Transverse colon (tissue), 4 donors: Measurements from ENCODE around the gene ANKRD34B. TPM values are rescaled to one million over a fixed set of nuclear protein-coding genes. Genes with fewer than 3 reads are reported as not detected.

Experiments used
- DNase-seq: peaks from one replicate; pipeline ENCODE4 v3.0.0-alpha.2; 2019
- H3K27ac ChIP-seq, 4 donors: fragments of 200-600 bp; sonication (generic); 2 replicates each; pipeline ENCODE4 v1.5.1; 2016 to 2018; ENCODE audit warnings: inconsistent platforms in 4 of 4
- H3K27me3 ChIP-seq: fragments of 200-600 bp; sonication (generic); 2 replicates; pipeline ENCODE4 v1.5.1; 2017; ENCODE audit warnings: inconsistent platforms
- H3K36me3 ChIP-seq, 4 donors: fragments of 200-600 bp; sonication (generic); 2 replicates each; pipeline ENCODE4 v1.5.1; 2017 to 2019; ENCODE audit warnings: inconsistent platforms in 4 of 4
- H3K4me1 ChIP-seq, 4 donors: fragments of 200-600 bp; sonication (generic); 2 replicates each; pipeline ENCODE4 v1.5.1; 2017 to 2020; ENCODE audit warnings: inconsistent platforms in 4 of 4
- H3K4me3 ChIP-seq, 4 donors: fragments of 200-600 bp; sonication (generic); 1 replicate in 1 of 4; 2 replicates in 3 of 4; pipeline versions ENCODE4 v1.5.1 to v1.6.1; 2017 to 2019; ENCODE audit warnings: inconsistent platforms in 4 of 4
- H3K9me3 ChIP-seq, 2 donors: fragments of 200-600 bp; sonication (generic); 2 replicates each; pipeline ENCODE4 v1.5.1; 2017 to 2019; ENCODE audit warnings: inconsistent platforms in 2 of 2
- CTCF ChIP-seq, 5 experiments: fragments of 200-600 bp in 3 of 5; fragments of 450-650 bp in 2 of 5; sonication (generic) in 3 of 5; IDR thresholded peaks; 1 replicate in 2 of 5; 2 replicates in 3 of 5; pipeline ENCODE4 v1.5.1; 2016 to 2017; ENCODE audit warnings: antibody characterized with exemption in 5 of 5, inconsistent platforms in 3 of 5, mild to moderate bottlenecking in 2 of 5, moderate library complexity in 1 of 5
- EP300 ChIP-seq: sonication (generic); formaldehyde crosslinking; IDR thresholded peaks from one replicate; pipeline ENCODE4 v1.6.1; 2017; ENCODE audit warnings: antibody characterized with exemption, low read depth
- POLR2A ChIP-seq: fragments of 450-650 bp; IDR thresholded peaks from one replicate; pipeline ENCODE4 v1.6.1; 2016; ENCODE audit warnings: antibody characterized with exemption, mild to moderate bottlenecking, moderate library complexity
- POLR2AphosphoS5 ChIP-seq, 3 donors: sonication (generic); formaldehyde crosslinking; IDR thresholded peaks; one replicate each; pipeline ENCODE4 v1.6.1; 2016; ENCODE audit warnings: antibody characterized with exemption in 3 of 3
- WGBS, 2 donors: methylation state at CpG; one replicate each; pipeline ENCODE4 v1.1.5; 2018; ENCODE audit warnings: low coverage in 1 of 2; 5-methylcytosine and 5-hydroxymethylcytosine counted together
- in situ Hi-C, 4 donors: fragments of 200-750 bp; cut with MboI; loops; one replicate each; pipeline versions ENCODE4 v1.15.0 to v1.15.1; 2017; ENCODE audit warnings: low sequenced_read_pairs in 3 of 4, low pct_ligation_motif_present in 1 of 4, low pct_unique_long_range_greater_than_20kb in 1 of 4
- intact Hi-C: fragments of 100-400 bp; cut with DNase I; formaldehyde crosslinking; loops from one replicate; pipeline ENCODE4 v1.15.1; 2023; ENCODE audit warnings: low total_unique reads
- total RNA-seq, 4 donors: library from RNA; depleted of rRNA; stranded (reverse); fragments of >200 nt; gene quantifications; one replicate each; pipeline ENCODE4 v1.1.0, GENCODE V29; 2016

The ANKRD34B gene
- total RNA-seq, 4 donors from 2014 or later = not detected

DNA sequence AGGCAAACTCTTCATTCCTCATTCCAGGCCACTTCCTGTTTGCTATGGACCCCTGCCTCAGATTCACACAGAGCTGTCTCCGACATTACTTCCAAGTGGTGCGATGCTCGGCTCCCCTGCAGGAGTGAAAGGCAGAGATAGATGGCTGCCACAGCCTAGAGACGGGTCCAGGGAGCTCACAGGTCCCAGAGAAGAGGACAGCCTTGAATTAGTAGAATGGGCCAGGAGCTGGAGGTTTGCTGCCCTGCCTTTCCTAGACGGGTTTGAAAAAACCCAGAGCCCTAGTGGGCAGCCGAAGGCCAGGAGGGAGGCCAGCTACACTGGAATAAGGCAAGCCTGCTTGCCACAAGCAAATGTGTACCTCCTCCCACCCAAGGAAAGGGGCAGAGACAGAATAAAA is 1.8 kb downstream of the ANKRD34B start:
- no peak for TF ChIP-seq POLR2A
- TF ChIP-seq POLR2AphosphoS5 (IDR thresholded peaks at IDR 0.05) = no peak
- no peak for TF ChIP-seq EP300
- TF ChIP-seq CTCF (IDR thresholded peaks at IDR 0.05) = no peak
- Histone ChIP-seq H3K27ac (no peak overlapping the region), H3K4me1 (peaks cover 4 to 17% (median 15%) of the 10 kb centered on the region in 4 donors), H3K27me3 (peaks cover 69% of the 10 kb centered on the region), H3K9me3 (no peaks in the 10 kb centered on the region), H3K36me3 (no peaks in the 10 kb centered on the region), H3K4me3 (no peak overlapping the region)
- in situ Hi-C loops (no loop called here), intact Hi-C loops (no loop called here)
- DNase-seq = no peak
- 68% methylated on average over 6 of the region's 6 CpGs; no CpG with 5 or more reads in 1 of the 2 donors for WGBS, 2 donors

DNA sequence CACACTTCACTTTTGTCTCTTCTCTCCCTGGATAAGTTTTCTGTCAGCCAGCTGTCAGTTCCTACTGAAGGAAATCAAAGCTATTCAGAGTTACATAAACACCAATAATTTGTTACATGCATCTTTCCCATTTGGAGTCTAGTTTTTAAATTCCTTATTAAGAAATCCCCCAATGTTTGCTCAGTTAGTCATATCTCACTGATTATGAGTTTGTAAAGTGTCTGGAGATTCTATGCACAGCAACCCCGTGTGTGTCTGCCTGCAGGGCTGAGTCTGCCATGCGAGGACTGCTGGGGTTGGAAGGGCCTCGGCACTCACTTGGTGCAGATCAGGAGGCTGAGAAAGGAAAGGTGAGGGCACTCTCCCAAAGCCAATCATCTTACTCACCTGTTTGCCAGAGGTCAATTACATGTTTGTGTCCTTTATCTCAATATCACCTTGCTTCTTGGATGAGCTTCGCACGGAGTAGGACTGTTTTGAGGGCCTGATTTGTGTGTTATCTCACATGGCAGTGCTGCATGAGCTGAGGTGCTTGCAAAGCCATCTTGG is 3.3 kb downstream of the ANKRD34B start:
- TF ChIP-seq CTCF (IDR thresholded peaks at IDR 0.05) (no peak), POLR2A (no peak), EP300 (no peak), POLR2AphosphoS5 (IDR thresholded peaks at IDR 0.05) (no peak)
- no peaks in the 10 kb centered on the region for H3K36me3 ChIP-seq

GRCh38 chr5:80565330-80565729 is 4.8 kb downstream of the ANKRD34B start:
- intact Hi-C loops (no loop called here), in situ Hi-C loops (no loop called here)
- DNase-seq = no peak
- Histone ChIP-seq H3K27ac (no peak overlapping the region), H3K9me3 (no peaks in the 10 kb centered on the region), H3K4me1 (peaks cover 4 to 14% (median 13%) of the 10 kb centered on the region in 4 donors), H3K36me3 (no peaks in the 10 kb centered on the region), H3K27me3 (peaks cover 58% of the 10 kb centered on the region), H3K4me3 (no peak overlapping the region)
- no peak for TF ChIP-seq POLR2A
- no peak for TF ChIP-seq POLR2AphosphoS5 (IDR thresholded peaks at IDR 0.05)
- no peak for TF ChIP-seq EP300
- no peak for TF ChIP-seq CTCF (IDR thresholded peaks at IDR 0.05)
- WGBS, 2 donors = 78 to 79% methylated on average over 4 to 5 of the region's 5 CpGs

More for the DNA sequence above, 3.3 kb downstream of the ANKRD34B start:
- DNase-seq = no peak
- Histone ChIP-seq H3K4me3 (no peak overlapping the region), H3K4me1 (peaks cover 4 to 17% (median 15%) of the 10 kb centered on the region in 4 donors), H3K27ac (no peak overlapping the region), H3K27me3 (peaks cover 71% of the 10 kb centered on the region), H3K9me3 (no peaks in the 10 kb centered on the region)
- 76 to 90% methylated on average over 4 to 5 of the region's 5 CpGs for WGBS, 2 donors
- intact Hi-C loops = no loop called here
- in situ Hi-C loops = no loop called here

DNA sequence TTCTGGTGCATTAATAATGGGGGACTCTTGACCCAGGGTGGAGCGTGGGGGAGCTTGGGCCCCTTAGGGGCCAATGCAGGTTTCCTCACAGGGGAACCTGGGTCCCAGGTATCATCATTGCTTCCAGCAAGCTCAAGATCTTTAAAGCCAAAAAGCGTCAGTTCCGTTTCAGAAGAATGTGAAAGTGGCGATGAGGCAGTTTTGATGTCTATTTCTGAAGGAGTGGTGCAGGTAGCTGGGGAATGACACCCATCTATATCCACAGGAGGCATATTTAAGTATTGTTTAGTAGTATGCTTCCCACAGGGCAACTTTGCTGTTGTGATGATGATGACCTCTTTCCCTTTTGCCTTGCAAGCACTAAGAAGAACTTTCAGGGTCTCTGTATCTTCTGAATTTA is 10.8 kb downstream of the ANKRD34B start:
- WGBS, 2 donors = 80 to 91% methylated on average over 1 to 4 of the region's 4 CpGs
- DNase-seq = no peak
- Histone ChIP-seq H3K27me3 (peaks cover 55% of the 10 kb centered on the region), H3K9me3 (no peaks in the 10 kb centered on the region), H3K4me1 (no peaks in the 10 kb centered on the region), H3K36me3 (no peaks in the 10 kb centered on the region), H3K27ac (no peak overlapping the region), H3K4me3 (no peak overlapping the region)
- in situ Hi-C loops (no loop called here), intact Hi-C loops (no loop called here)
- no peak for TF ChIP-seq CTCF (IDR thresholded peaks at IDR 0.05)
- TF ChIP-seq EP300 = no peak
- no peak for TF ChIP-seq POLR2AphosphoS5 (IDR thresholded peaks at IDR 0.05)
- TF ChIP-seq POLR2A = no peak
